ENCODE data around the gene PTGES.
"Not testable (repeated sequence)": the region's sequence is repeated elsewhere in the genome, so short reads cannot be mapped to it uniquely, and the experiment has no call there.

The PTGES gene

GRCh38 chr9:129776096-129776495 lies 23.3 kb upstream of the PTGES start:
- not testable (repeated sequence) for H4K91ac ChIP-seq (ENCODE audit: low read length); H2BK120ac ChIP-seq (ENCODE audit: low read depth, low read length); H3K27me3 ChIP-seq (ENCODE audit: control insufficient read depth in 1 of 2, insufficient read depth in 1 of 2, low read length in 2 of 2); H2BK12ac ChIP-seq (ENCODE audit: low read length in 2 of 2); H3K14ac ChIP-seq (ENCODE audit: low read length in 2 of 2); DNase-seq; H3K36me3 ChIP-seq (ENCODE audit: control insufficient read depth in 1 of 2, insufficient read depth in 2 of 2, low read depth in 1 of 2, low read length in 2 of 2); H3K18ac ChIP-seq (ENCODE audit: low read depth in 1 of 2, low read length in 2 of 2); H4K8ac ChIP-seq (ENCODE audit: low read length); H3K27ac ChIP-seq (ENCODE audit: low read length, poor library complexity, severe bottlenecking); H3K9me3 ChIP-seq (ENCODE audit: control insufficient read depth, low read length); H3K4me3 ChIP-seq (ENCODE audit: insufficient read depth in 1 of 2, low read depth in 1 of 2, low read length in 2 of 2); H3K4ac ChIP-seq (ENCODE audit: low read depth in 1 of 2, low read length in 2 of 2); H2BK5ac ChIP-seq (ENCODE audit: low read depth, low read length, poor library complexity, severe bottlenecking); H3K23ac ChIP-seq (ENCODE audit: low read length in 2 of 2); H2AFZ ChIP-seq (ENCODE audit: low read depth, low read length); H3K4me2 ChIP-seq (ENCODE audit: low read length, poor library complexity, severe bottlenecking); H3K79me1 ChIP-seq (replicated peaks; ENCODE audit: low read length, poor library complexity, severe bottlenecking); H2AK5ac ChIP-seq (ENCODE audit: low read length, severe bottlenecking)
- Histone ChIP-seq H3K4me1 (ENCODE audit: control insufficient read depth, insufficient read depth, low read depth, low read length) (peaks cover 25% of the 10 kb centered on the region), H3K9ac (ENCODE audit: low read length) (peak overlapping the region; percentile 85), H2BK15ac (ENCODE audit: low read depth, poor library complexity, severe bottlenecking) (peak overlapping the region; percentile 78)
- WGBS = 95% methylated on average over 2 of the region's 4 CpGs

GRCh38 chr9:129775448-129775798 lies 22.6 kb upstream of the PTGES start:
- Histone ChIP-seq H3K27ac (ENCODE audit: low read length, poor library complexity, severe bottlenecking) (no peak overlapping the region), H4K91ac (ENCODE audit: low read length) (peak overlapping the region; percentile 99), H2AFZ (ENCODE audit: low read depth, low read length) (no peak overlapping the region), H2BK12ac (ENCODE audit: low read length in 2 of 2) (peak overlapping the region; percentile 93 to 98), H3K23ac (ENCODE audit: low read length in 2 of 2) (no peak overlapping the region), H2BK5ac (ENCODE audit: low read depth, low read length, poor library complexity, severe bottlenecking) (no peak overlapping the region), H3K4me3 (ENCODE audit: insufficient read depth in 1 of 2, low read depth in 1 of 2, low read length in 2 of 2) (no peak overlapping the region), H3K36me3 (ENCODE audit: control insufficient read depth in 1 of 2, insufficient read depth in 2 of 2, low read depth in 1 of 2, low read length in 2 of 2) (no peaks in the 10 kb centered on the region), H3K9me3 (ENCODE audit: control insufficient read depth, low read length) (no peaks in the 10 kb centered on the region), H3K4me2 (ENCODE audit: low read length, poor library complexity, severe bottlenecking) (no peak overlapping the region), H3K14ac (ENCODE audit: low read length in 2 of 2) (peak overlapping the region in 1 of 2 experiments; percentile 37), H3K9ac (ENCODE audit: low read length) (no peak overlapping the region), H3K18ac (ENCODE audit: low read depth in 1 of 2, low read length in 2 of 2) (peak overlapping the region; percentile 88 to 95), H3K4me1 (ENCODE audit: control insufficient read depth, insufficient read depth, low read depth, low read length) (peaks cover 25% of the 10 kb centered on the region), H3K79me1 (replicated peaks; ENCODE audit: low read length, poor library complexity, severe bottlenecking) (no peaks in the 10 kb centered on the region), H3K4ac (ENCODE audit: low read depth in 1 of 2, low read length in 2 of 2) (peak overlapping the region in 1 of 2 experiments; percentile 40), H2BK15ac (ENCODE audit: low read depth, poor library complexity, severe bottlenecking) (peak overlapping the region; percentile 45), H2AK5ac (ENCODE audit: low read length, severe bottlenecking) (peak overlapping the region; percentile 63), H4K8ac (ENCODE audit: low read length) (peak overlapping the region; percentile 35), H2BK120ac (ENCODE audit: low read depth, low read length) (peak overlapping the region; percentile 39), H3K27me3 (ENCODE audit: control insufficient read depth in 1 of 2, insufficient read depth in 1 of 2, low read length in 2 of 2) (peaks cover 0 to 6% of the 10 kb centered on the region in 2 experiments)
- DNase-seq = no peak
- 80% methylated on average over 2 of the region's 2 CpGs for WGBS

DNA sequence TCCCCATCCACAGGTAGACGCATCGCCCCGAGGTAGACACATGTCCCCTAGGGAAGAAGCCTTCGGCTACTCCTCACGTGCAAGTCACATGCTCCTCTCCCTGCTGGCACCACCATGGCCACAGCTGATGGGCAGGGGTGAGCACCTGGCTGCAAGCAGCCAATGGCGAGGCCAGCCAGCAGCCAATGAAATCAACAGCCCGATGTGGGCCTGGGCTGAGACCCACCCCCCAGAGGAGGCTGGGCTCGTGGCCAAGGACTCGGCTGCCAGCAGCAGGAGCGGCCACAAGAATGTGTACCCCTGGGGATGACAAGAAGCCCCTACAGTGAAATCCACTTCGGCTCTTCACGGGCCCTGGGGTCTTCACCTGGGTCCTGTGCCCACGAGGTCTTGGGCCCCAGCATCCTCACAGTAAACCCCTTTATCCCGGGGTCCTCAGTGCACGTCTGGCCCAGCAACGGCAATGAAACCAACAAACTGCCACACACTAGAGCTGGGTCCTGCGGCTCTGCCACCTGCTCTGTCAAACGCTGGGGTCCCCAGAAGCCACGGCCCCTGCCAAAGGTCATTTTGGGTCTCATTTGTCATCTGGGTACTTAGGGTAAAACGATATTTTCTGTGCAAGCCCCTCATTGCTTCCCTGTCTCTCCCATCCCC lies 22.1 kb upstream of the PTGES start:
- no peak for DNase-seq
- H3K14ac ChIP-seq (ENCODE audit: low read length in 2 of 2) = peak overlapping the region in 1 of 2 experiments; percentile 47
- H2AK5ac ChIP-seq (ENCODE audit: low read length, severe bottlenecking) = no peak overlapping the region
- no peaks in the 10 kb centered on the region for H3K9me3 ChIP-seq (ENCODE audit: control insufficient read depth, low read length)
- H3K4me1 ChIP-seq (ENCODE audit: control insufficient read depth, insufficient read depth, low read depth, low read length) = peaks cover 25% of the 10 kb centered on the region
- peak overlapping the region; percentile 88 to 95 for H3K18ac ChIP-seq (ENCODE audit: low read depth in 1 of 2, low read length in 2 of 2)
- WGBS = 83% methylated on average over 20 of the region's 20 CpGs
- no peak overlapping the region for H2AFZ ChIP-seq (ENCODE audit: low read depth, low read length)
- H4K91ac ChIP-seq (ENCODE audit: low read length) = peak overlapping the region; percentile 99
- H2BK120ac ChIP-seq (ENCODE audit: low read depth, low read length) = peak overlapping the region; percentile 39
- no peak overlapping the region for H3K27ac ChIP-seq (ENCODE audit: low read length, poor library complexity, severe bottlenecking)
- H3K23ac ChIP-seq (ENCODE audit: low read length in 2 of 2) = peak overlapping the region in 1 of 2 experiments; percentile 40
- H3K4me3 ChIP-seq (ENCODE audit: insufficient read depth in 1 of 2, low read depth in 1 of 2, low read length in 2 of 2) = no peak overlapping the region
- H3K9ac ChIP-seq (ENCODE audit: low read length) = no peak overlapping the region
- H2BK15ac ChIP-seq (ENCODE audit: low read depth, poor library complexity, severe bottlenecking) = peak overlapping the region; percentile 78
- H3K36me3 ChIP-seq (ENCODE audit: control insufficient read depth in 1 of 2, insufficient read depth in 2 of 2, low read depth in 1 of 2, low read length in 2 of 2) = no peaks in the 10 kb centered on the region
- peak overlapping the region; percentile 38 to 39 for H3K4ac ChIP-seq (ENCODE audit: low read depth in 1 of 2, low read length in 2 of 2)
- no peak overlapping the region for H2BK5ac ChIP-seq (ENCODE audit: low read depth, low read length, poor library complexity, severe bottlenecking)
- no peak overlapping the region for H3K4me2 ChIP-seq (ENCODE audit: low read length, poor library complexity, severe bottlenecking)
- H3K79me1 ChIP-seq (replicated peaks; ENCODE audit: low read length, poor library complexity, severe bottlenecking) = no peaks in the 10 kb centered on the region
- peaks cover 0 to 3% of the 10 kb centered on the region in 2 experiments for H3K27me3 ChIP-seq (ENCODE audit: control insufficient read depth in 1 of 2, insufficient read depth in 1 of 2, low read length in 2 of 2)
- peak overlapping the region; percentile 93 to 98 for H2BK12ac ChIP-seq (ENCODE audit: low read length in 2 of 2)
- no peak overlapping the region for H4K8ac ChIP-seq (ENCODE audit: low read length)

DNA sequence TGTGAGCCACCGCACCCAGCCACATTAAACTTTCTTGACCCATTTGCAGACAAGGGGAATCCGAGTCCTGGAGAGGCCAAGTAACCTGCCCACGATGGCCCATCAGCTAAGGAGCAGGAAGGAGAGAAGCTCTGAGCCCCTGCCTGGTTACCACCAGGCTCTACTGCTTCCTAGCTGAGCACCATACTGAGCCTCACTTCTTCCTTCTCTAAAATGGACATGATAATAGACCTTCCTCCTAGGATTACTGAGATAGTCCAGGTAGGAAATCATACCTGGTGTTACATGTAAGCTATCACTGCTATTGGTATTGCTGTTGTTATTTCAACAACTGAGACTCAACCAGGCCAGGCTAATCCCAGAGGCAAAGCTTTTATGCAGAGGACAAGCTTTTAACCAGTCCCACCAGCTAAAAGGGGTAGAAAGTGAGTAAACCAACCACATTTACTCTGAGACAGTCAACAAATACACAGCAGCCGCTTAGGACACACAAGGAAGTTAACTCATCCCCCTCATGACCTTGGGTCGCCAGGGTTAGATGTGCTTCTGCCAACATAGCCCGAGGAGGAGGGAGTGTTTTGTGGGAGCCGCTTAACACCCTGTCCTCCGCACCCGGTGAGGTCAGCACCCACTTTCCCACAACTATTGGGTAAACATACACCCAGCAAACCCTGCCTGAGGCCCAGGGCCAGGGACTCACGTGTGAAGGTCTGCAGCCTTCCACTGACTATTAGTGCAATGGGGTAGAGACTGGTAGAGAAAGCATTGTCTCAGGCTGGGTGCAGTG lies 20.6 kb upstream of the PTGES start:
- 81% methylated on average over 6 of the region's 10 CpGs for WGBS

More for the DNA sequence above, 20.6 kb upstream of the PTGES start:
- Histone ChIP-seq H2BK15ac (ENCODE audit: low read depth, poor library complexity, severe bottlenecking) (peak overlapping the region; percentile 48), H3K4me2 (ENCODE audit: low read length, poor library complexity, severe bottlenecking) (no peak overlapping the region), H2BK5ac (ENCODE audit: low read depth, low read length, poor library complexity, severe bottlenecking) (no peak overlapping the region), H3K9ac (ENCODE audit: low read length) (peak overlapping the region; percentile 65), H3K14ac (ENCODE audit: low read length in 2 of 2) (peak overlapping the region in 1 of 2 experiments; percentile 58), H3K27ac (ENCODE audit: low read length, poor library complexity, severe bottlenecking) (no peak overlapping the region), H3K27me3 (ENCODE audit: control insufficient read depth in 1 of 2, insufficient read depth in 1 of 2, low read length in 2 of 2) (peaks cover 0 to 8% of the 10 kb centered on the region in 2 experiments), H2BK120ac (ENCODE audit: low read depth, low read length) (no peak overlapping the region), H4K8ac (ENCODE audit: low read length) (peak overlapping the region; percentile 80), H3K18ac (ENCODE audit: low read depth in 1 of 2, low read length in 2 of 2) (peak overlapping the region; percentile 68 to 83), H2AFZ (ENCODE audit: low read depth, low read length) (no peak overlapping the region), H3K4me1 (ENCODE audit: control insufficient read depth, insufficient read depth, low read depth, low read length) (peaks cover 25% of the 10 kb centered on the region), H4K91ac (ENCODE audit: low read length) (peak overlapping the region; percentile 90), H3K4me3 (ENCODE audit: insufficient read depth in 1 of 2, low read depth in 1 of 2, low read length in 2 of 2) (no peak overlapping the region), H3K4ac (ENCODE audit: low read depth in 1 of 2, low read length in 2 of 2) (peak overlapping the region; percentile 34 to 75), H3K36me3 (ENCODE audit: control insufficient read depth in 1 of 2, insufficient read depth in 2 of 2, low read depth in 1 of 2, low read length in 2 of 2) (peaks cover 0 to 2% of the 10 kb centered on the region in 2 experiments), H2BK12ac (ENCODE audit: low read length in 2 of 2) (peak overlapping the region; percentile 49 to 95), H3K9me3 (ENCODE audit: control insufficient read depth, low read length) (no peaks in the 10 kb centered on the region), H2AK5ac (ENCODE audit: low read length, severe bottlenecking) (no peak overlapping the region), H3K23ac (ENCODE audit: low read length in 2 of 2) (no peak overlapping the region), H3K79me1 (replicated peaks; ENCODE audit: low read length, poor library complexity, severe bottlenecking) (no peaks in the 10 kb centered on the region)
- DNase-seq = peak; percentile 90

Measured in mesenchymal stem cell (in vitro differentiated cells and primary cell).